HL-60 (cell line): ENCODE data around the gene MAPRE3.

Experiments
- CTCF ChIP-seq: IDR thresholded peaks from one replicate; pipeline ENCODE4 v1.5.1; 2011; ENCODE audit warnings: low read length, control low read depth, inconsistent platforms; ENCODE audit not compliant: insufficient read depth
- GABPA ChIP-seq: IDR thresholded peaks from 2 replicates; pipeline ENCODE4 v1.6.1; 2012; ENCODE audit warnings: low read depth
- POLR2AphosphoS5 ChIP-seq: IDR thresholded peaks from 2 replicates; pipeline ENCODE4 v1.6.1; 2012; ENCODE audit warnings: low read depth
- REST ChIP-seq: IDR thresholded peaks from 2 replicates; pipeline ENCODE4 v1.6.1; 2012; ENCODE audit warnings: low read depth; ENCODE audit not compliant: insufficient replicate concordance
- SPI1 ChIP-seq: IDR thresholded peaks from 2 replicates; pipeline ENCODE4 v1.6.1; 2012; ENCODE audit warnings: low read depth, mild to moderate bottlenecking, borderline replicate concordance

GRCh38 chr2:26925100-26925791 lies 45.2 kb upstream of the MAPRE3 start:
- TF ChIP-seq CTCF, result no peak
- TF ChIP-seq POLR2AphosphoS5, result no peak
- TF ChIP-seq REST, result no peak
- no peak for TF ChIP-seq GABPA
- TF ChIP-seq SPI1, result no peak
